ENCODE results near the gene HDAC9. TPM values are rescaled to one million over a fixed set of nuclear protein-coding genes. Genes with fewer than 3 reads are reported as not detected.

The HDAC9 gene
- total RNA-seq, 4 donors from 2014 or later: 10.3 to 48.4 (median 12.2) TPM

DNA sequence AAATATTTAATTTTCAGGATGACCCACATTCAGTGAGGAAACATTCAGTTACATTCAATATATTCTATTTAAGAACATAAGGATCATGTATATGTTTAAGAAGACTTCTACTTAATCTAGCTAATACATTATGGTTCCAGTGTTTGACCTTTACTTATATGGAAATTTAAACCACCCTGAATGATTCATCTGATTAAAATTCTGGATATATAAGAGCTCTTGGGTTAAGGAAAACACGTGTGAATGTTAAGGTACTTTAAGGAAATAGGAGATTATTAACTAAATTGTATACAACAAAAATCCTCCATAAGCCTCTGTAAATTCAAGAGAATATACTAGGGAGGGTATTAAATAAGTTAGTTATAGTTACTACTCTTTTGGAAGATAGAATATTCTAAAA, 40.9 kb downstream of the HDAC9 start:
- no peak for DNase-seq (ENCODE audit: low spot score in 2 of 2)
- Histone ChIP-seq H3K27me3 (no peaks in the 10 kb centered on the region), H3K4me3 (no peak overlapping the region), H3K27ac (no peak overlapping the region), H3K36me3 (no peaks in the 10 kb centered on the region), H3K9me3 (no peaks in the 10 kb centered on the region), H3K4me1 (peaks cover 0 to 8% (median 0%) of the 10 kb centered on the region in 4 donors)
- TF ChIP-seq POLR2A (IDR thresholded peaks at IDR 0.05): no peak
- TF ChIP-seq, protein P1, sequence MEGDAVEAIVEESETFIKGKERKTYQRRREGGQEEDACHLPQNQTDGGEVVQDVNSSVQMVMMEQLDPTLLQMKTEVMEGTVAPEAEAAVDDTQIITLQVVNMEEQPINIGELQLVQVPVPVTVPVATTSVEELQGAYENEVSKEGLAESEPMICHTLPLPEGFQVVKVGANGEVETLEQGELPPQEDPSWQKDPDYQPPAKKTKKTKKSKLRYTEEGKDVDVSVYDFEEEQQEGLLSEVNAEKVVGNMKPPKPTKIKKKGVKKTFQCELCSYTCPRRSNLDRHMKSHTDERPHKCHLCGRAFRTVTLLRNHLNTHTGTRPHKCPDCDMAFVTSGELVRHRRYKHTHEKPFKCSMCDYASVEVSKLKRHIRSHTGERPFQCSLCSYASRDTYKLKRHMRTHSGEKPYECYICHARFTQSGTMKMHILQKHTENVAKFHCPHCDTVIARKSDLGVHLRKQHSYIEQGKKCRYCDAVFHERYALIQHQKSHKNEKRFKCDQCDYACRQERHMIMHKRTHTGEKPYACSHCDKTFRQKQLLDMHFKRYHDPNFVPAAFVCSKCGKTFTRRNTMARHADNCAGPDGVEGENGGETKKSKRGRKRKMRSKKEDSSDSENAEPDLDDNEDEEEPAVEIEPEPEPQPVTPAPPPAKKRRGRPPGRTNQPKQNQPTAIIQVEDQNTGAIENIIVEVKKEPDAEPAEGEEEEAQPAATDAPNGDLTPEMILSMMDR (IDR thresholded peaks at IDR 0.05): no peak
- TF ChIP-seq EP300 (IDR thresholded peaks at IDR 0.05): no peak
- 76 to 80% methylated on average over 1 of the region's 1 CpG for WGBS, 2 donors

DNA sequence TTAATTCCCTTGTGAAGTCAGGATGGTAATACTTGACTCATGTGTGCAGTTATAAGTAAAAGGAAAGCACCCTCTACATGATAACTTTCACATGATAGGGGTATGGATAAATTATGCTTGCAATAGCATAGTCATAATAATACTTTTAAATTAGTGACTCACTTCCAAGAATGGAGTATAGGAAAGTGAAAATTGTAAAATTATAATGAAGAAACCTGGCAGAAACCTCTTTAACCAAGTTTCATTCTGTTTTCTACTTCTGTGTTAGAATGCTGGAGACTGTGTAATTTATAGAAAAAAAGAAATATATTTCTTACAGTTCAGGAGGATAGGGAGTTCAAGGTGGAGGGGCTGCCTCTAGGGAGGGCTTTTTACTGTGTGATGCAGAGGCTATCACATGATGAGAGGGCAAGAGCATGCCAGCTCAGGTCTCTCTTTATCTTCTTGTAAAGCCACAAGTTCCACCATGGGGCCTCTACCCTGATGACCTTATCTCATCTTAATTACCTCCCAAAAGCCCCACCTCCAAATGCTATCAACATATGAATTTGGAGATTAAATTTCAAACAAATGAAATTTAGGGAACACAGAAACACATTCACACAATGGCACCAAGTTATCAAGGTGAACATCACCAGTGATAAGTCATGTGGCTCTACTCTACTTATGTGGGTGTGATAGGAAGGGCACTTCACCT, 43.2 kb downstream of the HDAC9 start:
- H3K9me3 ChIP-seq: no peaks in the 10 kb centered on the region
- H3K36me3 ChIP-seq: no peaks in the 10 kb centered on the region
- DNase-seq (ENCODE audit: low spot score in 2 of 2): no peak
- H3K27ac ChIP-seq: no peak overlapping the region
- TF ChIP-seq, protein P1 (IDR thresholded peaks at IDR 0.05): no peak
- TF ChIP-seq POLR2A (IDR thresholded peaks at IDR 0.05) (no peak), EP300 (IDR thresholded peaks at IDR 0.05) (no peak)
- H3K4me3 ChIP-seq: no peak overlapping the region
- H3K4me1 ChIP-seq: peaks cover 0 to 8% (median 0%) of the 10 kb centered on the region in 4 donors
- H3K27me3 ChIP-seq: no peaks in the 10 kb centered on the region

DNA sequence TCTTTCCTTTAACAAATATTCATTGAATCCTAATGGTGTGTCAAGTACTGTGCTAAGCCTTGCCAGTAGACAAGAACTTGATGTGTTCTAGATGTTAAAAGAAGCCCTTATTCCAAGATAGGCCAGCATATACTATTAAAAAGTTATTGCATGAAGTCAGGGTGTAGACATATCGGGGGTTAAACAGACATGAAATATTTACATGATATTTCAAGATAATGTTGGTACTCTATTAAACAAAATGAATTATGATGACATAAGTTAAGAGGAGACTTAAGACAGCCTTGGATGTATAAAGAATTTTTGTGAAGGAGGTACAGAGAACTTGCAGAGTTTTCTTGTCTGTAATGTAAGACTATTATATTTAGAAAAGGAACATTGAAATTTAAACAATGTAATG, 44.8 kb downstream of the HDAC9 start:
- WGBS, 2 donors: 93 to 100% methylated on average over 1 of the region's 1 CpG

DNA sequence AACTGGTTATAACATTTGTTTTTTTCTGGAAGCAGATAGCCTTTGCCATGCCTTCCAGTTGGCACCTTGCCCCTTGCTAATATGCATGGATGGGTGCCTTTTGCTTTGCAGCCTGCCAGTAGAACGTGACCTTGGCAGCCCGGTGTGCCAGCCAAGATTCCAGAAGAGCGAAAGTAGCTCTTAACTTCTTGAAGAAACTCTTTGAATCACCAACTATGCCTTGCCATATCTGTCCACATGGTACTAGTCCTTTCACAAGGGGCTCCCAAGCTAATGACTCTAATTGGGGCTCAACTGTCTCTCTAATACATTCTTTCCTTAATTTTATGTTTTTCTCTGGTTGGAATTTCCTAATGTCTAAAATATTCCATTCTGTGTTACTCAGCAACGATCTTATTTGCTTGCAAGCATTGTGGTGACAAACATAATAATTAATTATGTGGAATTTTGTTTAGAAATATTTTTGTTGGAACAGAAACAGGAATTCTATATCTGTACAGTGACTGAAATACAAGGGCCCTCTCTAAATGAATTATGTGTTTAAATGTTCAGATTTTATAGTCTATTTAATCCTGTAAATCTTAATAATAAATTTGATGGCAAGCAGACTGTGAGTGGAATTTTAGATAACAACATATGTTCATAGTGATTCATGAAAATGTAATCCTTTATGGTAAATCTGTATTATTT, 45.8 kb downstream of the HDAC9 start:
- DNase-seq (ENCODE audit: low spot score in 2 of 2): no peak
- no peaks in the 10 kb centered on the region for H3K27me3 ChIP-seq
- no peak overlapping the region for H3K4me3 ChIP-seq
- no peaks in the 10 kb centered on the region for H3K9me3 ChIP-seq
- 26 to 27% methylated on average over 4 of the region's 4 CpGs for WGBS, 2 donors
- H3K36me3 ChIP-seq: no peaks in the 10 kb centered on the region
- peak overlapping the region in 1 of 4 donors; percentile 32 for H3K27ac ChIP-seq
- peaks cover 0 to 8% (median 0%) of the 10 kb centered on the region in 4 donors for H3K4me1 ChIP-seq
- TF ChIP-seq POLR2A (IDR thresholded peaks at IDR 0.05) (no peak), EP300 (IDR thresholded peaks at IDR 0.05) (no peak)
- TF ChIP-seq, protein P1 (IDR thresholded peaks at IDR 0.05): no peak

More for the DNA sequence above, 44.8 kb downstream of the HDAC9 start:
- peaks cover 0 to 8% (median 0%) of the 10 kb centered on the region in 4 donors for H3K4me1 ChIP-seq
- H3K9me3 ChIP-seq: no peaks in the 10 kb centered on the region
- no peak overlapping the region for H3K27ac ChIP-seq
- no peak for DNase-seq (ENCODE audit: low spot score in 2 of 2)
- TF ChIP-seq POLR2A (IDR thresholded peaks at IDR 0.05) (no peak), EP300 (IDR thresholded peaks at IDR 0.05) (no peak)
- TF ChIP-seq, protein P1 (IDR thresholded peaks at IDR 0.05): no peak
- no peak overlapping the region for H3K4me3 ChIP-seq
- H3K27me3 ChIP-seq: no peaks in the 10 kb centered on the region
- H3K36me3 ChIP-seq: no peaks in the 10 kb centered on the region

DNA sequence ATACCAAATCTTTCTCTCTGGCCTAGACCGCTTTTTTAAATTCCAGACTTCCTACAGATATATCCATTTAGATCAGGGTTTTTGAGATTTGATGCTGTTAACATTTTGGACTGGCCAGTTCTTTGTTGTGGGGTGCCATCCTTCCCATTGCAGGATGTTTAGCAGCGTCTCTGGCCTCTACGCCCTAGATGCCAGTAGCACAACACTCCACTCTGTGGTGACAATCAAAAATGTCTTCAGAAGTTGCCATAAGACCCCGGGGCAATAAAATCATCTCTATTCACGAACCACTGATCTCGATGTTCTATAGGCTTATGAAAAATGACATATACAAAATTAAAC, 46.3 kb downstream of the HDAC9 start:
- Histone ChIP-seq H3K36me3 (no peaks in the 10 kb centered on the region), H3K9me3 (no peaks in the 10 kb centered on the region), H3K4me3 (no peak overlapping the region), H3K4me1 (peaks cover 0 to 8% (median 0%) of the 10 kb centered on the region in 4 donors), H3K27ac (no peak overlapping the region), H3K27me3 (no peaks in the 10 kb centered on the region)
- no peak for DNase-seq (ENCODE audit: low spot score in 2 of 2)
- TF ChIP-seq POLR2A (IDR thresholded peaks at IDR 0.05): no peak
- TF ChIP-seq, protein P1 (IDR thresholded peaks at IDR 0.05): no peak
- TF ChIP-seq EP300 (IDR thresholded peaks at IDR 0.05): no peak
- WGBS, 2 donors: 82 to 86% methylated on average over 6 of the region's 6 CpGs
